GM21576 (cell line): ENCODE results near the gene ST3GAL2.
"Not testable (repeated sequence)": the region's sequence is repeated elsewhere in the genome, so short reads cannot be mapped to it uniquely, and the experiment has no call there.

Experiments
- ATAC-seq: cut with Tn5 transposase; IDR thresholded peaks from one replicate; pipeline ENCODE4 v1.9.1; 2021; ENCODE audit warnings: mild to moderate bottlenecking, moderate library complexity; ENCODE audit not compliant: unreplicated experiment

The ST3GAL2 gene

GRCh38 chr16:70349783-70350182 lies 89.1 kb downstream of the ST3GAL2 start:
- ATAC-seq = no peak

GRCh38 chr16:70348991-70349390 lies 89.9 kb downstream of the ST3GAL2 start:
- no peak for ATAC-seq

GRCh38 chr16:70345840-70346239 lies 93.1 kb downstream of the ST3GAL2 start:
- no peak for ATAC-seq

GRCh38 chr16:70342016-70342415 lies 96.9 kb downstream of the ST3GAL2 start:
- ATAC-seq = no peak

- no peak for ATAC-seq
Observed at GRCh38 chr16:70341600-70341999, 97.3 kb downstream of the ST3GAL2 start.

- ATAC-seq = no peak
Observed at GRCh38 chr16:70337814-70338213, 101.1 kb downstream of the ST3GAL2 start.

- not testable (repeated sequence) for ATAC-seq
Observed at GRCh38 chr16:70332728-70333127, 106.2 kb downstream of the ST3GAL2 start.

- no peak for ATAC-seq
Observed at GRCh38 chr16:70331588-70332358, 107.1 kb downstream of the ST3GAL2 start.

- ATAC-seq = no peak
Observed at GRCh38 chr16:70331091-70331490, 107.8 kb downstream of the ST3GAL2 start.
